Stomach (tissue), 9 donors: ENCODE data around the gene PPP1R1B. TPM values are rescaled to one million over a fixed set of nuclear protein-coding genes. Genes with fewer than 3 reads are reported as not detected.

Experiments used
- DNase-seq, 2 donors: peaks; one replicate each; pipeline versions ENCODE4 v3.0.0 to v3.0.0-alpha.2; 2013 to 2019
- H3K27ac ChIP-seq, 5 donors: fragments of 200-600 bp in 4 of 5; sonication (generic) in 4 of 5; one replicate each; pipeline ENCODE4 v1.5.1; 2013 to 2019; ENCODE audit warnings: mild to moderate bottlenecking in 1 of 5, moderate library complexity in 1 of 5
- H3K27me3 ChIP-seq, 3 donors: fragments of 200-600 bp; sonication (generic); one replicate each; pipeline ENCODE4 v1.5.1; 2017 to 2019; ENCODE audit warnings: mixed run types in 1 of 3
- H3K36me3 ChIP-seq, 4 donors: fragments of 200-600 bp; sonication (generic); 1 replicate in 3 of 4; 2 replicates in 1 of 4; pipeline ENCODE4 v1.5.1; 2016 to 2019
- H3K4me1 ChIP-seq, 4 donors: fragments of 200-600 bp; sonication (generic); one replicate each; pipeline ENCODE4 v1.5.1; 2016 to 2019
- H3K4me3 ChIP-seq, 4 donors: fragments of 200-600 bp; sonication (generic) in 3 of 4; one replicate each; pipeline ENCODE4 v1.5.1; 2016 to 2019; ENCODE audit warnings: mild to moderate bottlenecking in 1 of 4
- H3K9me3 ChIP-seq, 4 donors: fragments of 200-600 bp; sonication (generic); one replicate each; pipeline ENCODE4 v1.5.1; 2016 to 2019
- EP300 ChIP-seq: sonication (generic); formaldehyde crosslinking; IDR thresholded peaks from one replicate; pipeline ENCODE4 v1.6.1; 2017; ENCODE audit warnings: antibody characterized with exemption
- POLR2A ChIP-seq, 4 donors: fragments of 450-650 bp; IDR thresholded peaks; one replicate each; pipeline ENCODE4 v1.6.1; 2016; ENCODE audit warnings: antibody characterized with exemption in 4 of 4, control low read depth in 2 of 4, mild to moderate bottlenecking in 1 of 4, moderate library complexity in 1 of 4
- POLR2AphosphoS5 ChIP-seq, 3 donors: sonication (generic); formaldehyde crosslinking; IDR thresholded peaks; one replicate each; pipeline ENCODE4 v1.6.1; 2016; ENCODE audit warnings: antibody characterized with exemption in 3 of 3
- WGBS, 5 donors: extraction: QIAGEN DNeasy Blood & Tissue Kit in 3 of 5; methylation state at CpG; one replicate each; pipeline versions ENCODE4 v1.1.5 to v1.1.7; 2013 to 2018; 5-methylcytosine and 5-hydroxymethylcytosine counted together
- intact Hi-C: fragments of 100-400 bp; cut with DNase I; formaldehyde crosslinking; loops from one replicate; pipeline ENCODE4 v1.15.1; 2023; ENCODE audit warnings: low total_unique reads
- polyA plus RNA-seq, 3 donors: library from polyadenylated mRNA; stranded (reverse); fragments of 200-250 nt; gene quantifications; one replicate each; pipeline ENCODE4 v1.2.3, GENCODE V29; 2013
- total RNA-seq, 5 donors: library from RNA; depleted of rRNA; stranded (reverse); fragments of >200 nt; gene quantifications; one replicate each; pipeline versions ENCODE4 v1.1.0 to v1.2.3, GENCODE V29; 2014 to 2016
- TF ChIP-seq, protein P1 (sequence below), 7 experiments: fragments of 450-650 bp in 4 of 7; fragments of 200-600 bp in 3 of 7; sonication (generic) in 3 of 7; IDR thresholded peaks; one replicate each; pipeline ENCODE4 v1.5.1; 2016 to 2019; ENCODE audit warnings: antibody characterized with exemption in 7 of 7, control low read depth in 2 of 7, mild to moderate bottlenecking in 1 of 7
- donor health status: healthy with polysubstance abuse.
- donor health status: Bipolar disorder and iron deficiency.
- donor health status: healthy.

The PPP1R1B gene
- total and polyA plus RNA-seq, 8 donors: 0.58 to 279 (median 10.3) TPM

DNA sequence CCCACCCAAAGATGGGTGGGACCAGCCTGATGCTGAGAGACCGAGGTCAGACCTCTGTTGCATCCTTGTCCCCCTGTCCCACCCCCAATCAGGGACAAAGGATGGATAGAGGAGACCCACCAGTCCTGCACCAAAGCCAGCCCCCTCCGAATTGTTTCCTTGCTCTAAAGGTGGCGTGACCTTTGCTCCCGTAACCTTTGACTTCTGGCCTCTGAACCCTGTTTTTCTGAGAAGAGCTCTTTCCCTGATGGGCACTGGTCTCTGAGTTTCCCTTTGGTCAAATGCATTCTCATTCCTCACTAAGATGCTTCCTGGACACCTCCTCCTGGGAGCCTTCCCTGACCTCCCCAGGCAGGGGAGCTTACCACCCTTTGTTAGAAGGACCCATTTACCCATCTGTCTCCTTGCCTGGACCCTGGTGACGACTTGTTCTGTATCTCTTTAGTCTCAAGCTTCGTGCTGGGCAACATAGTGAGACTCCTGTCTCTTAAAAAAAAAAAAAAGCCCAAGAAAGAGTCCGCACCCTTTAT lies 13.8 kb upstream of the PPP1R1B start:
- Histone ChIP-seq H3K27ac (no peak overlapping the region), H3K36me3 (no peaks in the 10 kb centered on the region), H3K9me3 (no peaks in the 10 kb centered on the region), H3K4me3 (no peak overlapping the region), H3K27me3 (peaks cover 0 to 93% (median 20%) of the 10 kb centered on the region in 3 donors), H3K4me1 (peaks cover 7 to 11% (median 9%) of the 10 kb centered on the region in 4 donors)
- WGBS, 5 donors: 66 to 74% (median 69%) methylated on average over 7 of the region's 7 CpGs
- DNase-seq: peak in 1 of 2 donors; percentile 2
- intact Hi-C loops: no loop called here
- TF ChIP-seq, protein P1, sequence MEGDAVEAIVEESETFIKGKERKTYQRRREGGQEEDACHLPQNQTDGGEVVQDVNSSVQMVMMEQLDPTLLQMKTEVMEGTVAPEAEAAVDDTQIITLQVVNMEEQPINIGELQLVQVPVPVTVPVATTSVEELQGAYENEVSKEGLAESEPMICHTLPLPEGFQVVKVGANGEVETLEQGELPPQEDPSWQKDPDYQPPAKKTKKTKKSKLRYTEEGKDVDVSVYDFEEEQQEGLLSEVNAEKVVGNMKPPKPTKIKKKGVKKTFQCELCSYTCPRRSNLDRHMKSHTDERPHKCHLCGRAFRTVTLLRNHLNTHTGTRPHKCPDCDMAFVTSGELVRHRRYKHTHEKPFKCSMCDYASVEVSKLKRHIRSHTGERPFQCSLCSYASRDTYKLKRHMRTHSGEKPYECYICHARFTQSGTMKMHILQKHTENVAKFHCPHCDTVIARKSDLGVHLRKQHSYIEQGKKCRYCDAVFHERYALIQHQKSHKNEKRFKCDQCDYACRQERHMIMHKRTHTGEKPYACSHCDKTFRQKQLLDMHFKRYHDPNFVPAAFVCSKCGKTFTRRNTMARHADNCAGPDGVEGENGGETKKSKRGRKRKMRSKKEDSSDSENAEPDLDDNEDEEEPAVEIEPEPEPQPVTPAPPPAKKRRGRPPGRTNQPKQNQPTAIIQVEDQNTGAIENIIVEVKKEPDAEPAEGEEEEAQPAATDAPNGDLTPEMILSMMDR (IDR thresholded peaks at IDR 0.05): no peak
- TF ChIP-seq POLR2A (IDR thresholded peaks at IDR 0.05) (no peak), POLR2AphosphoS5 (IDR thresholded peaks at IDR 0.05) (no peak), EP300 (no peak)

DNA sequence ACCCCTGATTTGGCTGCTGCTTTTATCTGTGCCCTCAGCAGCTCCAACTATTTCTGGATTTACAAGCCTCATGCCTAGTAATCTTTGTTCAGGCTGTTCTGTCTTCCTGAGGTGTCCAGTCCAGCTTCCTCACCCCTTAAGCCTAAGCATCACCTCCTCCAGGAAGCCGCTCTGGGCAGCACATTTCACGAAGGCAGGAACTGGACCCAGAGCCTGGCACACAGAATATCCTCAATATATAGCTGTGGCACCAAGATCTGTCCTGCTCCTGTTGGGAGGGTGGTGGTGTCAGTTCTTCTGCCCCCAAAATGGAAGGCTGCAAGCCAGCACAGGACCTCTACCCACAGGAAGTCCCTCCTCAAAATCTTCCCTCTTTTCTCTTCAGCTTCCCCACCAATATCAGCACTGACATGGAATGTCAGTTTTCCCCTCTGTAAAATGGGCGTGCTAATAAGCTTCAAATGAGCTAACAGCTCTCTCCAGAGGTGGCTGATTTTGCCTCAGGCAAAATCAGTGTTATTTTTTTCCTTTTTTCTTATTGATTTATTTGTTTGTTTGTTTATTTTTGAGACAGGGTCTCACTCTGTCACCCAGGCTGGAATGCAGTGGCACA lies 12.1 kb upstream of the PPP1R1B start:
- H3K36me3 ChIP-seq: no peaks in the 10 kb centered on the region
- peaks cover 0 to 90% (median 6%) of the 10 kb centered on the region in 3 donors for H3K27me3 ChIP-seq
- no peak overlapping the region for H3K27ac ChIP-seq
- WGBS, 5 donors: 85 to 92% (median 91%) methylated on average over 3 of the region's 3 CpGs
- DNase-seq: no peak
- H3K4me3 ChIP-seq: no peak overlapping the region
- no peaks in the 10 kb centered on the region for H3K9me3 ChIP-seq
- intact Hi-C loops: loop anchor here (5.0 kb wide), 1 partner anchor 67 kb away; no protein-coding TSS in a partner anchor
- TF ChIP-seq EP300 (no peak), POLR2AphosphoS5 (IDR thresholded peaks at IDR 0.05) (no peak), POLR2A (IDR thresholded peaks at IDR 0.05) (no peak)
- TF ChIP-seq, protein P1 (IDR thresholded peaks at IDR 0.05): no peak
- H3K4me1 ChIP-seq: peaks cover 8 to 16% (median 15%) of the 10 kb centered on the region in 4 donors

DNA sequence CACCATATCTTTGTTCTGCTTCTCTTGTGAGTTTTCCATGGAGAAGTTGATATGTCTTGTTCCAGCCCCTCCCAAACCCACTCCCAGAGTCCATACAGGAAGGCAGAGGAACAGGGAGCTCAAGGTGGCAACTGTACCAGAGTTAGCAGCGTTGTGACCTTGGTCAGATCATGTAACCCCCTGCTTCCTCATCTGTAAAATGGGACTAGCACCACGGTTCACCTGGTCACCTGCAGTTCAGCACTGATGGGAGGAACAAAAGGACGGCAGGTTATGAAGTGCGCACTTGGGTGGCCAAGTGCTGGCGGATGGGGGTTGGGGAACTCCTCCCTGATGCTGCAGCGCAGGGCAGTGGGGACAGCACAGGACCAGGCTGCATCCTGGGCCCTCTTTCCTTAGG lies 11.3 kb upstream of the PPP1R1B start:
- no peaks in the 10 kb centered on the region for H3K36me3 ChIP-seq
- H3K27ac ChIP-seq: no peak overlapping the region
- DNase-seq: no peak
- no peaks in the 10 kb centered on the region for H3K9me3 ChIP-seq
- H3K4me3 ChIP-seq: no peak overlapping the region
- 50 to 62% (median 53%) methylated on average over 6 of the region's 6 CpGs for WGBS, 5 donors
- intact Hi-C loops: loop anchor here (5.0 kb wide), 1 partner anchor 68 kb away; no protein-coding TSS in a partner anchor
- TF ChIP-seq, protein P1 (IDR thresholded peaks at IDR 0.05): no peak
- TF ChIP-seq POLR2AphosphoS5 (IDR thresholded peaks at IDR 0.05): no peak
- TF ChIP-seq POLR2A (IDR thresholded peaks at IDR 0.05): no peak
- no peak for TF ChIP-seq EP300
- peaks cover 8 to 16% (median 15%) of the 10 kb centered on the region in 4 donors for H3K4me1 ChIP-seq
- peaks cover 0 to 82% (median 6%) of the 10 kb centered on the region in 3 donors for H3K27me3 ChIP-seq

DNA sequence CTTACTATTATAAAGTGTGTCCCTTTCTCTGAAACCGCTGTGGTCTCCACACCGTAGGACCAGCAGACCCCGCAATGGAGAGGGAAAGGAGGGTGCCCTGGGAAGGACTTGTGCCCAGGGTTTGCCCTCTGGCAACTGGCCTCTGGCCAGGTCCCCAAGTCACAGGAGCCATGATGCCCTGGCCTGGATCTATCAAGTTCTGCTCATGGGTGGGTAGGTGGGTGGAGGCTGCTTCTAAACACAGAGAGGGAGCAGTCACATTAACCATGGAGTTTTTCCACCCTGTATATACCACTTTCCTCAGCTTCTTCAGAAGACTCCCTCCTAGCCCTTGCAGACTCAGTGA lies 9.7 kb upstream of the PPP1R1B start:
- peaks cover 0 to 77% (median 6%) of the 10 kb centered on the region in 3 donors for H3K27me3 ChIP-seq
- H3K4me3 ChIP-seq: peak overlapping the region; percentile 58 to 64 (median 62)
- peaks cover 8 to 21% (median 20%) of the 10 kb centered on the region in 4 donors for H3K4me1 ChIP-seq
- no peaks in the 10 kb centered on the region for H3K9me3 ChIP-seq
- WGBS, 5 donors: 81 to 92% (median 91%) methylated on average over 3 of the region's 3 CpGs
- no peak overlapping the region for H3K27ac ChIP-seq
- H3K36me3 ChIP-seq: no peaks in the 10 kb centered on the region
- intact Hi-C loops: loop anchor here (5.0 kb wide), 1 partner anchor 70 kb away; no protein-coding TSS in a partner anchor
- no peak for DNase-seq
- TF ChIP-seq EP300 (no peak), POLR2AphosphoS5 (IDR thresholded peaks at IDR 0.05) (no peak), POLR2A (IDR thresholded peaks at IDR 0.05) (no peak)
- TF ChIP-seq, protein P1 (IDR thresholded peaks at IDR 0.05): no peak
